K562 (cell line): ENCODE measurements around the gene NEU1. TPM values are rescaled to one million over a fixed set of nuclear protein-coding genes. Genes with fewer than 3 reads are reported as not detected.

Source experiments
- CBFB ChIP-seq: sonication (generic); formaldehyde crosslinking; IDR thresholded peaks from 2 replicates; pipeline ENCODE4 v1.4.0; 2020; ENCODE audit warnings: mild to moderate bottlenecking, missing genetic modification reagents
- CHD7 ChIP-seq: fragments of 200-600 bp; sonication (generic); IDR thresholded peaks from one replicate; pipeline ENCODE4 v1.6.1; 2012; ENCODE audit warnings: mild to moderate bottlenecking, low read depth, low read length, inconsistent platforms
- FOXO4 ChIP-seq: fragments of 450-650 bp; formaldehyde crosslinking; IDR thresholded peaks from 2 replicates; pipeline ENCODE4 v1.4.0; 2020; ENCODE audit warnings: mild to moderate bottlenecking, moderate library complexity
- HCFC1 ChIP-seq: IDR thresholded peaks from 2 replicates; pipeline ENCODE4 v1.6.1; 2012; ENCODE audit warnings: low read depth, low read length, improper control_type of control experiment
- ILF3 ChIP-seq: fragments of 450-650 bp; IDR thresholded peaks from 2 replicates; pipeline ENCODE4 v1.6.1; 2018; ENCODE audit warnings: antibody characterized with exemption, mild to moderate bottlenecking, moderate library complexity, borderline replicate concordance
- SMC3 ChIP-seq: conservative IDR thresholded peaks from 2 replicates; pipeline ENCODE4 v1.6.1; 2011; ENCODE audit warnings: low read depth, low read length, improper control_type of control experiment; ENCODE audit not compliant: insufficient read depth
- TAF15 ChIP-seq: fragments of 200-400 bp; formaldehyde crosslinking; IDR thresholded peaks from 2 replicates; pipeline ENCODE4 v1.6.1; 2017; ENCODE audit warnings: mild to moderate bottlenecking, low read depth, low read length, moderate library complexity
- TAF7 ChIP-seq: fragments of 450-650 bp; IDR thresholded peaks from 2 replicates; pipeline ENCODE4 v1.6.1; 2016; ENCODE audit warnings: missing genetic modification characterization, missing compliant biosample characterization
- TCFL5 ChIP-seq: fragments of 250-450 bp; sonication (Bioruptor Pico); conservative IDR thresholded peaks from 2 replicates; pipeline ENCODE4 v1.6.1; 2021; ENCODE audit warnings: mild to moderate bottlenecking, moderate library complexity, matching md5 sums
- WHSC1 ChIP-seq: IDR thresholded peaks from one replicate; pipeline ENCODE4 v1.6.1; 2012; ENCODE audit warnings: low read length, control low read depth, inconsistent platforms
- ZNF518B ChIP-seq: fragments of 250-450 bp; sonication (Bioruptor Pico); IDR thresholded peaks from 2 replicates; pipeline ENCODE4 v1.5.0; 2021; ENCODE audit warnings: mild to moderate bottlenecking, moderate library complexity
- ZNF551 ChIP-seq: fragments of 250-450 bp; sonication (Bioruptor Pico); IDR thresholded peaks from 2 replicates; pipeline ENCODE4 v1.5.0; 2021; ENCODE audit warnings: mild to moderate bottlenecking, moderate library complexity
- polyA plus RNA-seq, 8 experiments: library from polyadenylated mRNA; depleted of rRNA in 4 of 8; stranded (reverse) in 5 of 8; unstranded in 3 of 8; fragments of >200 nt; fragmentation: Nextera tagmentation in 2 of 8; fragmentation: Illumina TruSeq in 1 of 8; extraction: Ambion mirVana in 2 of 8; extraction: Trizol in 1 of 8; gene quantifications; 2 replicates each; pipeline versions ENCODE4 v1.2.1 to v1.2.3, GENCODE V29; 2011 to 2014; ENCODE audit warnings: inconsistent platforms in 1 of 8, missing spikeins in 1 of 8
- total RNA-seq, 7 experiments: library from RNA; depleted of rRNA in 6 of 7; stranded (reverse); fragments of >200 nt in 6 of 7; fragmentation: Illumina TruSeq in 2 of 7; extraction: Trizol in 2 of 7; gene quantifications; 2 replicates each; pipeline versions ENCODE4 v1.2.1 to v1.2.3, GENCODE V29; 2011 to 2021; ENCODE audit warnings: low replicate concordance in 1 of 7

Gene NEU1
- total and polyA plus RNA-seq, 9 of the 15 experiments (the other 6 are each of a cell fraction or from before 2014, with no cell fraction given): 14.8 to 67.8 (median 51.0) TPM

GRCh38 chr6:31814677-31815024 lies 48.0 kb downstream of the NEU1 start (continued):
- no peak for TF ChIP-seq CHD7
- TF ChIP-seq ILF3: no peak
- no peak for TF ChIP-seq TCFL5
- peak; percentile 60 for TF ChIP-seq TAF7 (tag)
- TF ChIP-seq WHSC1: no peak
- TF ChIP-seq HCFC1: no peak
- no peak for TF ChIP-seq SMC3
- TF ChIP-seq TAF15: no peak
- no peak for TF ChIP-seq ZNF518B (CRISPR knock-in tag)
- TF ChIP-seq ZNF551: no peak
- no peak for TF ChIP-seq FOXO4 (CRISPR knock-in tag)
- no peak for TF ChIP-seq CBFB (CRISPR knock-in tag)
